K562 (cell line): ENCODE data around the gene AJUBA. TPM values are rescaled to one million over a fixed set of nuclear protein-coding genes. Genes with fewer than 3 reads are reported as not detected.

ENCODE experiments used
- EGR1 ChIP-seq: fragments of 450-650 bp; conservative IDR thresholded peaks from 2 replicates; pipeline ENCODE4 v1.6.1; 2017; ENCODE audit warnings: mild to moderate bottlenecking
- ETV1 ChIP-seq: fragments of 450-650 bp; conservative IDR thresholded peaks from 2 replicates; pipeline ENCODE4 v1.6.1; 2016; ENCODE audit warnings: missing genetic modification characterization, control low read depth, low read depth, missing compliant biosample characterization
- HNRNPK ChIP-seq: fragments of 200-400 bp; formaldehyde crosslinking; IDR thresholded peaks from one replicate; pipeline ENCODE4 v1.6.1; 2018; ENCODE audit warnings: mild to moderate bottlenecking, low read depth, low read length; ENCODE audit not compliant: poor library complexity, severe bottlenecking
- ILF3 ChIP-seq: fragments of 450-650 bp; IDR thresholded peaks from 2 replicates; pipeline ENCODE4 v1.6.1; 2018; ENCODE audit warnings: antibody characterized with exemption, mild to moderate bottlenecking, moderate library complexity, borderline replicate concordance
- NFIX ChIP-seq: fragments of 250-450 bp; sonication (Bioruptor Pico); IDR thresholded peaks from 2 replicates; pipeline ENCODE4 v1.4.0; 2020; ENCODE audit warnings: low read depth, mild to moderate bottlenecking, moderate library complexity
- PBX2 ChIP-seq, 2 experiments: IDR thresholded peaks in 1 of 2; conservative IDR thresholded peaks in 1 of 2; 2 replicates each; pipeline ENCODE4 v1.6.1; 2016; ENCODE audit warnings: low read depth in 2 of 2, mild to moderate bottlenecking in 1 of 2, missing compliant biosample characterization in 1 of 2, missing genetic modification characterization in 1 of 2, moderate library complexity in 1 of 2
- RBBP5 ChIP-seq: fragments of 200-600 bp; sonication (generic); IDR thresholded peaks from 2 replicates; pipeline ENCODE4 v1.6.1; 2012; ENCODE audit warnings: borderline replicate concordance, mild to moderate bottlenecking, low read length, control low read depth, inconsistent platforms; ENCODE audit not compliant: insufficient read depth, poor library complexity, severe bottlenecking
- TBP ChIP-seq: optimal IDR thresholded peaks from 2 replicates; pipeline ENCODE3; 2011; ENCODE audit warnings: low read depth, low read length, improper control_type of control experiment
- THAP7 ChIP-seq: fragments of 250-450 bp; sonication (Bioruptor Pico); IDR thresholded peaks from 2 replicates; pipeline ENCODE4 v1.5.0; 2021
- UBTF ChIP-seq, 2 experiments: IDR thresholded peaks; 2 replicates each; pipeline ENCODE4 v1.6.1; 2012; ENCODE audit warnings: improper control_type of control experiment in 2 of 2, low read depth in 2 of 2, low read length in 2 of 2, borderline replicate concordance in 1 of 2
- WHSC1 ChIP-seq: IDR thresholded peaks from one replicate; pipeline ENCODE4 v1.6.1; 2012; ENCODE audit warnings: low read length, control low read depth, inconsistent platforms
- ZFP30 ChIP-seq: fragments of 250-450 bp; sonication (Bioruptor Pico); IDR thresholded peaks from 2 replicates; pipeline ENCODE4 v1.8.0; 2022; ENCODE audit warnings: moderate library complexity, mild to moderate bottlenecking, inconsistent platforms, borderline replicate concordance
- ZNF212 ChIP-seq: fragments of 450-650 bp; formaldehyde crosslinking; IDR thresholded peaks from 2 replicates; pipeline ENCODE4 v1.4.0; 2020; ENCODE audit warnings: mild to moderate bottlenecking
- polyA plus RNA-seq, 8 experiments: library from polyadenylated mRNA; depleted of rRNA in 4 of 8; stranded (reverse) in 5 of 8; unstranded in 3 of 8; fragments of >200 nt; fragmentation: Nextera tagmentation in 2 of 8; fragmentation: Illumina TruSeq in 1 of 8; extraction: Ambion mirVana in 2 of 8; extraction: Trizol in 1 of 8; gene quantifications; 2 replicates each; pipeline versions ENCODE4 v1.2.1 to v1.2.3, GENCODE V29; 2011 to 2014; ENCODE audit warnings: inconsistent platforms in 1 of 8, missing spikeins in 1 of 8
- total RNA-seq, 7 experiments: library from RNA; depleted of rRNA in 6 of 7; stranded (reverse); fragments of >200 nt in 6 of 7; fragmentation: Illumina TruSeq in 2 of 7; extraction: Trizol in 2 of 7; gene quantifications; 2 replicates each; pipeline versions ENCODE4 v1.2.1 to v1.2.3, GENCODE V29; 2011 to 2021; ENCODE audit warnings: low replicate concordance in 1 of 7

Gene AJUBA
- total and polyA plus RNA-seq, 9 of the 15 experiments (the other 6 are each of a cell fraction or from before 2014, with no cell fraction given), result 0.73 to 4.7 (median 2.8) TPM

- no peak for TF ChIP-seq PBX2 (CRISPR knock-in tag; IDR thresholded peaks at IDR 0.05; ENCODE audit: low read depth)
- peak; percentile 21; the same call in 1 of the 2 replicates for TF ChIP-seq PBX2 (tag; conservative IDR thresholded peaks at IDR 0.05; ENCODE audit: low read depth)
- no peak for TF ChIP-seq ZFP30 (CRISPR knock-in tag)
- TF ChIP-seq NFIX (CRISPR knock-in tag), result no peak
- peak; percentile 91 for TF ChIP-seq EGR1
- no peak for TF ChIP-seq ILF3
- TF ChIP-seq THAP7 (CRISPR knock-in tag), result no peak
- TF ChIP-seq ETV1 (tag), result no peak
- TF ChIP-seq ZNF212 (CRISPR knock-in tag), result no peak
- no peak for TF ChIP-seq WHSC1
- no peak for TF ChIP-seq TBP
- no peak for TF ChIP-seq UBTF (IDR thresholded peaks at IDR 0.05; ENCODE audit: borderline replicate concordance in 1 of 2, low read depth in 2 of 2, low read length in 2 of 2)
- no peak for TF ChIP-seq RBBP5
- no peak for TF ChIP-seq HNRNPK
- TF ChIP-seq, all 486 proteins: peak for 9
Measured at GRCh38 chr14:23025151-23025814, 42.9 kb upstream of the AJUBA start (continued).
